ENCODE measurements around the gene PLCH1.

DNA sequence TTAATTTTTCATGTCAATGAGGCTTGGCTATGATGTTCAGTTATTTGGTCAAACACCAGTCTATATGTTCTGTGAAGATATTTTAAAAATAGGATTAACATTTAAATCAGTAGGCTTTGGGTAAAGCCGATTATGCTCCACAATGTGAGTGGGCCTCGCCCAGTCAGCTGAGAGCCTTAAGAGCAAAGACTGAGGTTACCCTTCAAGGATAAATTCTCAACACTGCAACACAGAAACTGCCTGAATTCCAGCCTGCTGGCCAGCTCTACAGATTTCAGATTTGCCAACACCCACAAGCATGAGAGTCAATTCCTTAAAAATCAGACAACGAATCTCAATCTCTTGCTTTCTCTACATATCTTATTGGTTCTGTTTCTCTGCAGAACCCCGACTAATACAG is 188.3 kb downstream of the PLCH1 start:
- no peak for TF ChIP-seq CTCF (IDR thresholded peaks at IDR 0.05)
- TF ChIP-seq POLR2A (IDR thresholded peaks at IDR 0.05), result no peak
